NCI-H2081 treated with DMSO at 0.1 percent for 48 hours (cell line): ENCODE results near the gene FFAR3.

Experiments used
- DNase-seq: peaks from one replicate; lab custom pipeline; 2025; lab: John Stamatoyannopoulos, UW

FFAR3 gene

GRCh38 chr19:35357867-35358573 is at the start of gene FFAR3:
Gene FFAR3 (plus strand): TSS chr19:35358460. CDS start chr19:35358891, 431 bp downstream.
- no peak for DNase-seq

DNA sequence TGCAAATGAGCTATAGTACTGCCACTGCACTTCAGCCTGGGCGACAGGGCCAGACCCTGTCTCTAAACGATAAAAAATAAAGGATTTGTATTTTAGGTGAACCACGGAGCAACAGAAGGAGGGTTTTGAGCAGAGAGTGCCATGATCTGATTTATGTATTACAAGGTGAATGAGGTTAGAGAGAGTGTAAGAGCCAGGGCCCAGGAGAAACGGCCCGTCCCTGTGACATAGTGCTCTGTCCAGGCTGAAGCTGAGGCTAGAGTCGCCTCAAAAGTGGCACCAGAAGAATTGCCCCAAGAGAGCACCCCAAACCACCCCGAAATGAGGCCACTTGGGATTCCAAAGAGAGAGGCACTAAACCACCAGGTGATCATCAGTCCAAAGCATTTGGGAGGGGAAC is 49.4 kb upstream of the FFAR3 start:
- no peak for DNase-seq

DNA sequence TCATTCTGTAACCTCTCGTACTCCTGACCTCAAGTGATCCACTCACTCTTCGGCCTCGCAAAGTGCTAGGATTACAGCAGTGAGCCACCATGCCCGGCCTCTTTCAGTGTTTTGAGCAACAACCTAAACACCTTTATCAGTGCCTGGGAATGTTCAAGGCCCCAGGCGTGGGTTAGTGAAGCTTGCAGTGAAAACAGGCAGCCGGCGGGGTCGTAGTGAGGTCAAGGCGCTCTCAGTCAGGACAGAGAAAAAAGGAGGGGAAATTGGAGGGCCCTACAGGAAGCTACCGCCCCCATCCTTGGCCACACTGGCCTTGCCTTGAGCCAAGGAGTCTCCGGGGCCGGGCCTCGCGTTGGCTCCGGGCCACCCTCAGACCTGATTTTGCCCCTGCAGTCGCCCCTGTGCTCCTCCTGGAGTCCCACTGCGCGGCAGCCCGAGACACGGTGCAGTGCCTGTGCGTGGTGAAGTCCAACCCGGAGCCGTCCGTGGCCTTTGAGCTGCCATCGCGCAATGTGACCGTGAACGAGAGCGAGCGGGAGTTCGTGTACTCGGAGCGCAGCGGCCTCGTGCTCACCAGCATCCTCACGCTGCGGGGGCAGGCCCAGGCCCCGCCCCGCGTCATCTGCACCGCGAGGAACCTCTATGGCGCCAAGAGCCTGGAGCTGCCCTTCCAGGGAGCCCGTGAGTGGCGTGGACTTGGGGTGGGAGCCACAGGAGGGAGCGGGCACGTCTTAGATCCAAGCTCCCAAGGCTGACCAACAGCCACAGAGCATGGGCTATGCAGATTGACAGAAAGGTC is 48.6 kb upstream of the FFAR3 start:
- DNase-seq = no peak

- DNase-seq = no peak
Observed at GRCh38 chr19:35310331-35310730, 47.9 kb upstream of the FFAR3 start.

- DNase-seq = no peak
Observed at GRCh38 chr19:35310811-35311465, 47.3 kb upstream of the FFAR3 start.

DNA sequence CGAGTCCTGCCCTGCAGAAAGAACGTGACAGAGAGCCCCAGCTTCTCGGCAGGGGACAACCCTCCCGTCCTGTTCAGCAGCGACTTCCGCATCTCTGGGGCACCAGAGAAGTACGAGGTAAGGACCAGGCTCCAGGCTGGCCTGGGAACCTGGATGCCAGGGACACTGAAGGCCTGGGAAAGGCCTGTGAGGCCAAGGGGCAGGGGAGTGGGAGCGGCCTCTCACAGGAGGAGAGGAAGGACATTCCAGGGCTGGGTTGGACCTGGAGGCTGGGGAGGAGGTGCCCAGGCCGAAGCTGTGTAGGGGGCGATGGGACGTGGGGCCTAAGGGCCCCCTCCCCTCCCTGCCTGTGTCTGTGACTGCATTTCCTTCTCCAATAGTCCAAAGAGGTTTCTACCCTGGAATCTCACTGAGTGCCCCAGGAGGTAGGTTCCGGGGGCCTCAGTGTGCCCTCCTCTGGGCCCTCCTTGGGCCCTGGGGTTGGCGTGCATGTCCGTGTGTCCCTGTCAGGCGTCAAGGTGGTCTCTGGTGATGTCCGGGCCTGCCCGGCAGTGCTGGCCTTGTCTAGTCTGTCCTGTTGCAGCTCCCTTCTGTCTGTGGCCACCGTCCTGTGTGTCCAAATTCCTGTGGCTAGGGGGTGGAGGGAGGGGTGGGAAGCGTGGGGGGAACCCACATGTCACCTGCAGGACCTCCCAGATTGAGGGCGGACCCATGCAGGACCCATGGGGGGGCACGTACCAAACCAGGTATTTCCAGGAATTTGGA is 46.2 kb upstream of the FFAR3 start:
- DNase-seq = no peak

DNA sequence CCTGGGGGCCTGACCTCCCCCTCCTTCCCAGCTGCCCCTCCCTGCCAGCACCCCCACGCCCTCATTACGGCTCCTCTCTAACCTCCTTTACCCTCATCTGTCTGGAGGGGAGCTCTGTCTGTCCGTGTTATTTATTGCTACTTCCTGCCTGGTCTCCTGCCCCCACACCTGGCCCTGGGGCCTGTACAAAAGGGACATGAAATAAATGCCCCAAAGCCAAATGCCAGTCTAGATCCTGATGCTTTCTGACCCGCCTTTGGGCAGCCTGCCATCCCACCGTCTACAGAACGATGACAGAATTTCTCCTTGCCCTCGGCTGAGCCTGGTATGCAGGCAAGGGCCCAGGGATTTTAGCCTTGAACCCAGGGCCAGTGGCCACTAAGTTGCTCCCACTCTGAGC is 44.7 kb upstream of the FFAR3 start:
- no peak for DNase-seq

DNA sequence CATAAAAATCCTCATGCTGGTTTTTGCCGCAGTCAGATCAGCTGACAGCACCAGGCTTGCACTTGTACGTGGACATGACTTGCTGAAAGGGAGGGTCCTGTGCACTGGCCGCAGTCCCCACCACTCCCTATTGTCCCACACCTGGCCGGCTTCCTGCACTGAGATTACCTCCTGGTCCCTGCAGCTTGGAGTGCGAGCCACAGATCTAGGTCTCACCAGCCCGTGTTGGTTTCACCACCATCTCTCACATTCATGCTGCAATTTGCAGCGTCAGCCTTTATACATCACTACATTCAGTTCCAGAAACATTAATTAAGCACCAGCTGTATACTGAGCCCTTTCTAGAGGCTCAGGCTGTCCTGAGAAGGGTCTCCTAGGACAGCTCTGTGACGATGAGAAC is 44.2 kb upstream of the FFAR3 start:
- no peak for DNase-seq

DNA sequence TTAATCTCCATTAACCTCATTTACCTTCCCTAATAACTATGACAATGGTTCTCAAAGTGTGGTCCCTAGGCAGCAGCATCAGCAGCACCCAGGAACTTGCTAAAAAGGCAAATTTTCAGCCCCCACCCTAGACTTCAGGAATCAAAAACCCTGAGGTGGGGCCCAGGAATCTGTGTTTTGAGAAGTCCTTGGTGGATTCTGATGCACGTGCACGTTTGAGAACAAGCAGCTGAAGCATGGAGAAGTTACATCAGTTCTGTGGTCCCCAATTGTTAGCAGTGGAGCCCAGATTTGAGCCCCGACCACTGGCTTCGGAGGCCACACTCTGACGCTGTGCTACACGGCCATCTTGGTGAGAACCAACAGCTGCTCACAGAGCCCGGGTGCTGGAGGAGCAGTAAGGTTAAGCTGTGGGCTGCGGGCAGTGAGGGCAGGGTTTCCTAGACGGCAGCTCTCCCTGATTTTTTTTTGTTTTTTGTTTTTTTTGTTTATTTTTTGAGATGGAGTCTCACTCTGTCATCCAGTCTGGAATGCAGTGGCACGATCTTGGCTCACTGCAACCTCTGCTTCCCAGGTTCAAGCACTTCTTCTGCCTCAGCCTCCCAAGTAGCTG is 43.3 kb upstream of the FFAR3 start:
- no peak for DNase-seq

GRCh38 chr19:35315883-35316282 is 42.4 kb upstream of the FFAR3 start:
- no peak for DNase-seq

DNA sequence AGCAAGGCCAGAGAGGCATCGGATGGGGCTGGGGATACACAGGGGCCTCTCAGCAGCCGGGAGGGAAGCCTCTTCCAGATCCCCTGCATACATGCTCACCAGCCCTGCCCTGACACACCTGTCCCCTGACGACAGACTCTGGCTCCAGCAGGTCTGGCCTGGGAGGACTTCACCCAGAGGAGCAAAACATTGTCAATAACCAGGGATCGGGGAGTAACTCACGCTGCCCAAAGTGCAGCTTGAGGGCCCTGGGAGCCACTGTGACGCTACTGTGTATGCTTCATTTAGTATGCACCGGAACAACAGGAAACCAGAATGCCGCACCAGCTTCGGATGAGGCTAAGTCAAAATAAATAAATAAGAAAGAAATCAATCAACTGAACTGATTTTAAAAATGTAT is 41.7 kb upstream of the FFAR3 start:
- DNase-seq = no peak

GRCh38 chr19:35317464-35318043 is 40.7 kb upstream of the FFAR3 start:
- no peak for DNase-seq

DNA sequence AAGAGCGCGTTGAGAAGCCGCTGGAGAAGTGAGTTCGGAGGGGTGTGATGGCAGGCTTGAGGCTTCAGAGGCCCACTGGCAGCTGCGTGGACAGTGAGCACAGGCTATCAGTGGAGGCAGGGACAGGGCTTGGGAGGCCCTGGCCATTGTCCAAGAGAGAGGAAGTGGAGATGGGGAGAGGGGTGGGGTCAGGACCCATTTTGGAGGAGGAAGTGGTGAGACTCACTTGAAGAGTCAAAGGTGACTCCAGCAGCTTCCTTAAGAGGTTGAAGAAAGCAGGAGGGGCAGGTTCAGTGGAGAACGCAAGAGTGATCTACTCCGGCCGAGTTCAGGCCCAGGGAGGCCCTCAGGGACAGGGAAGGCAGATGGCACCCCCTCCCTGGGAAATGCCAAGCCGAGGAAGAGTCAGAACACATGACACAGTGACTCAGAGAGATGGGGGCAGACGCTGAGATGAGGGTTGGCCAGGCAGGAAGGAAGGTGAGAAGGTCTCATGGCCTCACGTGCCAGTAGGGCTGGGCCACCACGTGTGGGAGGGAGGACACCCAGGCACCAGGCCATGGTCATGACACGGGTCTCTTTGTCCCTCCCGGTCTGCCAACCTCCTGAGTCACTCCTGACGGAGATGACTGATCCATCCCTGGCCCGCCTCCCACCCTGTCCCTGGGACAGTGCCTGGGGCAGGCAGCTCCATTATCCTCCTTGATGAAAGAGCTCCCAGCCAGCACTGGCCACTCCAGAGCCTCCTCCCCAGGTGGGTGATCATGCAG is 39.4 kb upstream of the FFAR3 start:
- no peak for DNase-seq

GRCh38 chr19:35320065-35320713 is 38.1 kb upstream of the FFAR3 start:
- no peak for DNase-seq

DNA sequence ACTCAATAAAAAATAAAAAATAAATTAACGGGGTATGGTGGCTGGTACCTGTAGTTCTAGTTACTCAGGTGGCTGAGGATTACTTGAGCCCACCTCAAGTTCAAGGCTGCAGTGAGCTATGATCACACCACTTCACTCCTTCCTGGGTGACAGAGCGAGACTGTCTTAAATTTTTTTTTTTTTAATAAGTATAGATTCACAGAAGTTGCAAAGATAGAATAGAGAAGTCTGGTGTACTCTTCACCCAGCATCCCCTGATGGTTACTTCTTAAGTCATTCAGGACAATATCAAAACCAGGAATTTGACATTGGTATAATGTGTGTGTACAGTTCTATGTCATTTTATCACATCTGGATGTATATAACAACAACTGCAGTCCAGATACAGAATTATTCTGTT is 37.0 kb upstream of the FFAR3 start:
- DNase-seq = no peak

DNA sequence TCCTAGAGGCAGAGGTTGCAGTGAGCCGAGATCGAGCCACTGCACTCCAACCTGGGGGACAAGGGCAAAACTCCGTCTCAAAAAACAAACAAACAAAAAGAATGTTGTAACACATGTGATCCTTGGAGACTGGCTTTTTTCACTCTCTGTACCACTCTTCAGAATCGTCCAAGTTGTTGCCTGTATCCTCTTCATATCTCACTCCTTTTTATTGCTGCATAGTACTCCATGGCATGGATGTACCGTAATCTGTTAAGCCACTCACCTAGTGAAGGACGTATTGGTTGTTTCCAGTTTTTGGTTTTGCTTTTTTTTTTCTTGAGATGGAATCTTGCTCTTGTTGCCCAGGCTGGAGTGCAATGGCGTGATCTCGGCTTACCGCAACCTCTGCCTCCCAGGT is 36.2 kb upstream of the FFAR3 start:
- no peak for DNase-seq

- no peak for DNase-seq
Observed at GRCh38 chr19:35327642-35328041, 30.6 kb upstream of the FFAR3 start.

- no peak for DNase-seq
Observed at GRCh38 chr19:35328851-35329285, 29.4 kb upstream of the FFAR3 start, which contains the start of gene CD22. Gene CD22 (plus strand): TSS chr19:35329187. CDS start chr19:35332041, 2,854 bp downstream.

DNA sequence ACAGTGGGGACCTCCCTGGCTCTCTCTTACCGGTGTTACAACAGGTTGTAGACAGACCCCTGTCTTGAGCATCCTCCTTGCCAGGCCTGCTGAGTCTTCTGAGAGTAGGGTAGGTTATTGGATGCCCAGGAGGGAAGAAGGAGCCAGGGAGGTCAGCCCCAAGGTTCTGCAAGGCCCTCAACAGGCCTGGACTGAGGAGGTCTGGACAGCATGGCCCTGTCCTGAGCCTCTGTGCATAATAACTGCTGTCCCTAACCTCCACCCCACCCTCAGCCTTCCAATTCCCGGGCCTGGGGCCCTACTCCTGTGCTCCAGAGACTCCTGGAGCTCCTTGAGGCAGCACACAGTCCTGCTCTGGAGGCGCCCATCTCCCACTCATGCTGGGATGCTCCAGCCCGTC is 28.9 kb upstream of the FFAR3 start:
- no peak for DNase-seq

DNA sequence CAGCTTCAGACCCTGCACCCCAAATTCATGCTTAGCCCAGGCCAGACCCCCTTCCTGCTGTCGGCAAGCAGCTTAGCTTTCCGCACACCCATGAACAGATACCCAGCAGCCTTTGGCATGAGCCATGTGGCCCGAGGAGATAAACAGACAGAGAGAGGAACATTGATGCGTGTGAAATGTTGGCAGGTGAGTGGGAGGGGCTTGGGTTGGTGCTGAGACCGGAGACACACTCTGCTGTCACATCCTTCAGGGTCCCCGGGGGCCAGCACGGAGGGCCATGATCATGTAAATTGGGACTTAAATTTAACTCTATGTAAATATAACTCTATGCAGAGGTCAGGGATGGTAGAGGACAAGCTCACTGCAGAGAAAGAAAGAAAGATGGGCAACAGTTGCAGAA is 27.8 kb upstream of the FFAR3 start:
- no peak for DNase-seq
